HG02571 (cell line): ENCODE measurements around the gene NCOR2.
"Not testable (repeated sequence)": the region's sequence is repeated elsewhere in the genome, so short reads cannot be mapped to it uniquely, and the experiment has no call there.

Experiments
- ATAC-seq: cut with Tn5 transposase; IDR thresholded peaks from one replicate; pipeline ENCODE4 v1.9.1; 2021; ENCODE audit warnings: mild to moderate bottlenecking, moderate library complexity; ENCODE audit not compliant: unreplicated experiment

Gene NCOR2

GRCh38 chr12:124601706-124602105 is 34.3 kb upstream of the NCOR2 start:
- ATAC-seq: no peak

- ATAC-seq: no peak
These were observed 31.9 kb upstream of the NCOR2 start for GRCh38 chr12:124599074-124599999.

GRCh38 chr12:124597041-124597440 is 29.6 kb upstream of the NCOR2 start:
- no peak for ATAC-seq

- ATAC-seq: no peak
These were observed 28.0 kb upstream of the NCOR2 start for GRCh38 chr12:124595444-124595843.

- no peak for ATAC-seq
These were observed 27.4 kb upstream of the NCOR2 start for GRCh38 chr12:124594851-124595250.

GRCh38 chr12:124593851-124594401 is 26.5 kb upstream of the NCOR2 start:
- no peak for ATAC-seq

- no peak for ATAC-seq
These were observed 25.8 kb upstream of the NCOR2 start for GRCh38 chr12:124593176-124593575.

GRCh38 chr12:124592481-124593160 is 25.2 kb upstream of the NCOR2 start:
- ATAC-seq: no peak

GRCh38 chr12:124592050-124592449 is 24.6 kb upstream of the NCOR2 start:
- no peak for ATAC-seq

GRCh38 chr12:124590447-124590846 is 23.0 kb upstream of the NCOR2 start:
- ATAC-seq: no peak

GRCh38 chr12:124588751-124589267 is 21.4 kb upstream of the NCOR2 start:
- ATAC-seq: no peak

GRCh38 chr12:124588018-124588634 is 20.7 kb upstream of the NCOR2 start:
- no peak for ATAC-seq

GRCh38 chr12:124586756-124587155 is 19.3 kb upstream of the NCOR2 start:
- ATAC-seq: no peak

- ATAC-seq: not testable (repeated sequence)
These were observed 17.1 kb upstream of the NCOR2 start for GRCh38 chr12:124584494-124584893.

- no peak for ATAC-seq
These were observed 16.4 kb upstream of the NCOR2 start for GRCh38 chr12:124583854-124584253.

- no peak for ATAC-seq
These were observed 14.7 kb upstream of the NCOR2 start for GRCh38 chr12:124582108-124582424.

GRCh38 chr12:124581307-124582107 is 14.1 kb upstream of the NCOR2 start:
- ATAC-seq: no peak

GRCh38 chr12:124579921-124580517 is 12.6 kb upstream of the NCOR2 start:
- ATAC-seq: no peak

GRCh38 chr12:124578854-124579253 is 11.4 kb upstream of the NCOR2 start:
- ATAC-seq: no peak

- no peak for ATAC-seq
These were observed 11.0 kb upstream of the NCOR2 start for GRCh38 chr12:124578445-124578844.
